HEK293 (cell line): ENCODE results near the gene ZBTB1.

Experiments used
- CTCF ChIA-PET: fragments of 350-600 bp; formaldehyde crosslinking; extraction: SDS; loops from one replicate; lab custom pipeline; 2021; ENCODE audit warnings: antibody characterized with exemption; lab: Yijun Ruan, JAX
- POLR2A ChIA-PET: fragments of 300-600 bp; formaldehyde crosslinking; extraction: SDS; loops from one replicate; lab custom pipeline; 2020; ENCODE audit warnings: antibody characterized with exemption, inconsistent platforms; lab: Yijun Ruan, JAX
- H3K27ac ChIP-seq: fragments of 200-500 bp; sonication (Bioruptor generic); 2 replicates; pipeline ENCODE4 v1.5.1; 2014; ENCODE audit warnings: low read depth, low read length, control low read depth, inconsistent platforms; ENCODE audit errors: extremely low read depth
- H3K36me3 ChIP-seq, 2 experiments: fragments of 200-500 bp in 1 of 2; sonication (Bioruptor generic) in 1 of 2; 1 replicate in 1 of 2; 2 replicates in 1 of 2; pipeline ENCODE4 v1.5.1; 2014 to 2017; ENCODE audit warnings: inconsistent platforms in 2 of 2, low read length in 2 of 2; ENCODE audit not compliant: control insufficient read depth in 2 of 2, insufficient read depth in 1 of 2
- H3K4me1 ChIP-seq: fragments of 200-500 bp; sonication (Bioruptor generic); 2 replicates; pipeline ENCODE4 v1.5.1; 2014; ENCODE audit warnings: mild to moderate bottlenecking, low read length, inconsistent platforms; ENCODE audit not compliant: control insufficient read depth, insufficient read depth
- H3K4me3 ChIP-seq: 2 replicates; pipeline ENCODE4 v1.5.1; 2011; ENCODE audit warnings: low read depth, mild to moderate bottlenecking, control low read depth, low read length, moderate library complexity
- H3K9me3 ChIP-seq: fragments of 200-500 bp; sonication (Bioruptor generic); 2 replicates; pipeline ENCODE4 v1.5.1; 2014; ENCODE audit warnings: low read depth, low read length, inconsistent platforms; ENCODE audit not compliant: control insufficient read depth, insufficient read depth
- BCL11A ChIP-seq: fragments of 450-650 bp; formaldehyde crosslinking; IDR thresholded peaks from 2 replicates; pipeline ENCODE4 v1.5.1; 2016; ENCODE audit warnings: low read depth, missing biosample characterization, missing genetic modification characterization
- GFI1B ChIP-seq: fragments of 450-650 bp; formaldehyde crosslinking; IDR thresholded peaks from 2 replicates; pipeline ENCODE4 v1.5.1; 2016; ENCODE audit warnings: missing biosample characterization, missing genetic modification characterization
- HOXA7 ChIP-seq: sonication (generic); formaldehyde crosslinking; IDR thresholded peaks from 2 replicates; pipeline ENCODE4 v1.8.1; 2022; ENCODE audit warnings: missing genetic modification reagents, borderline replicate concordance
- KLF8 ChIP-seq: fragments of 450-650 bp; formaldehyde crosslinking; IDR thresholded peaks from 2 replicates; pipeline ENCODE4 v1.5.1; 2016; ENCODE audit warnings: missing biosample characterization, missing genetic modification characterization
- MYNN ChIP-seq: fragments of 450-650 bp; formaldehyde crosslinking; IDR thresholded peaks from 2 replicates; pipeline ENCODE4 v1.5.1; 2016; ENCODE audit warnings: missing biosample characterization, missing genetic modification characterization, borderline replicate concordance
- SCRT2 ChIP-seq: fragments of 450-650 bp; formaldehyde crosslinking; IDR thresholded peaks from 2 replicates; pipeline ENCODE4 v1.5.1; 2016; ENCODE audit warnings: missing biosample characterization, missing genetic modification characterization
- ZIC2 ChIP-seq: fragments of 450-650 bp; formaldehyde crosslinking; IDR thresholded peaks from 2 replicates; pipeline ENCODE4 v1.5.1; 2016; ENCODE audit warnings: missing biosample characterization, missing genetic modification characterization
- ZNF133 ChIP-seq: fragments of 450-650 bp; formaldehyde crosslinking; IDR thresholded peaks from 2 replicates; pipeline ENCODE4 v1.5.1; 2016; ENCODE audit warnings: missing biosample characterization, missing genetic modification characterization
- ZNF169 ChIP-seq: fragments of 450-650 bp; formaldehyde crosslinking; IDR thresholded peaks from 2 replicates; pipeline ENCODE4 v1.5.1; 2016; ENCODE audit warnings: missing biosample characterization, missing genetic modification characterization
- ZNF19 ChIP-seq: fragments of 450-650 bp; formaldehyde crosslinking; IDR thresholded peaks from 2 replicates; pipeline ENCODE4; 2016; ENCODE audit warnings: missing biosample characterization, missing genetic modification characterization, low read depth
- ZNF202 ChIP-seq: fragments of 450-650 bp; formaldehyde crosslinking; IDR thresholded peaks from 2 replicates; pipeline ENCODE4 v1.5.1; 2016; ENCODE audit warnings: missing biosample characterization, missing genetic modification characterization, borderline replicate concordance
- ZNF23 ChIP-seq: fragments of 450-650 bp; formaldehyde crosslinking; IDR thresholded peaks from 2 replicates; pipeline ENCODE4 v1.5.1; 2016; ENCODE audit warnings: missing biosample characterization, missing genetic modification characterization, borderline replicate concordance
- ZNF548 ChIP-seq: fragments of 450-650 bp; formaldehyde crosslinking; IDR thresholded peaks from 2 replicates; pipeline ENCODE4 v1.5.1; 2016; ENCODE audit warnings: missing biosample characterization, missing genetic modification characterization
- ZNF623 ChIP-seq: fragments of 450-650 bp; formaldehyde crosslinking; IDR thresholded peaks from 2 replicates; pipeline ENCODE4 v1.5.1; 2016; ENCODE audit warnings: missing biosample characterization, missing genetic modification characterization
- ZNF664 ChIP-seq: fragments of 450-650 bp; formaldehyde crosslinking; IDR thresholded peaks from 2 replicates; pipeline ENCODE4 v1.5.1; 2016; ENCODE audit warnings: missing biosample characterization, missing genetic modification characterization
- ZNF843 ChIP-seq: fragments of 450-650 bp; formaldehyde crosslinking; IDR thresholded peaks from 2 replicates; pipeline ENCODE4 v1.5.1; 2016; ENCODE audit warnings: missing biosample characterization, missing genetic modification characterization
- ZSCAN30 ChIP-seq: fragments of 450-650 bp; IDR thresholded peaks from 2 replicates; pipeline ENCODE4 v1.5.1; 2018; ENCODE audit warnings: missing biosample characterization, mild to moderate bottlenecking, missing genetic modification characterization, moderate library complexity
- TF ChIP-seq, protein P1 (sequence below): fragments of 450-650 bp; formaldehyde crosslinking; IDR thresholded peaks from 2 replicates; pipeline ENCODE4 v1.5.1; 2016; ENCODE audit warnings: missing biosample characterization, missing genetic modification characterization, low read depth
- TF ChIP-seq, protein P2 (sequence below): fragments of 450-650 bp; formaldehyde crosslinking; IDR thresholded peaks from 2 replicates; pipeline ENCODE4 v1.5.1; 2016; ENCODE audit warnings: missing biosample characterization, missing genetic modification characterization
- TF ChIP-seq, protein P3 (sequence below): fragments of 450-650 bp; formaldehyde crosslinking; IDR thresholded peaks from 2 replicates; pipeline ENCODE4 v1.5.1; 2017; ENCODE audit warnings: missing biosample characterization, missing genetic modification characterization
- TF ChIP-seq, protein P4 (sequence below): fragments of 450-650 bp; formaldehyde crosslinking; IDR thresholded peaks from 2 replicates; pipeline ENCODE4 v1.5.1; 2016; ENCODE audit warnings: missing biosample characterization, missing genetic modification characterization, low read depth

Gene ZBTB1

DNA sequence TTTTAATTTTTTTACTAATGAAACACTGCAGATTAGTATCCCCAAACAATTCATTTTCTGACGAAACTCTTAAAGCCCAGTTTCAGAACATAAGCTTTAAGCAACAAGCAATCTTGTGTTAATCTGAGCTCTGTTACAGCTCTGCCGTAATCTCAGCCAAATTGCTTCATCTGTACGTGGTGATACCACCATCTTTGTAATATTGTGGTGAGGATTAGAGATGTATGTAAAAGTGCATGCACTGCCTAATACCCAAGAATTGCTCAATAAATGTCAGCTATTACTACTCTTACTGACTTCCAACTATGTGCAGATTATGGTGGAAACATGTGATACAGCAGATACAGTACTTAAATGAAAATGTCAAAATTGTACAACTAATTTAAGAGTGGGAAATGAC lies 37.5 kb upstream of the ZBTB1 start:
- ChIA-PET POLR2A (interaction anchor here (1.7 kb wide), 1 partner anchor 37 kb away, joined by 5 read pairs; the partner anchor contains the start of gene ZBTB1), CTCF (interaction anchor here (0.6 to 2.9 kb wide), 4 partner anchors 12 to 170 kb away, joined by 3 to 14 read pairs (median 7); no protein-coding TSS in a partner anchor)
- Histone ChIP-seq H3K4me3 (no peak overlapping the region), H3K27ac (no peak overlapping the region), H3K36me3 (peaks cover 0 to 12% of the 10 kb centered on the region in 2 experiments; a peak in 2 of 3 replicates), H3K9me3 (no peaks in the 10 kb centered on the region), H3K4me1 (peaks cover 10% of the 10 kb centered on the region; the same call in 1 of the 2 replicates)
- TF ChIP-seq KLF8 (tag by site-specific recombination): no peak
- TF ChIP-seq ZNF843: no peak
- no peak for TF ChIP-seq ZNF19 (tag by site-specific recombination)
- no peak for TF ChIP-seq ZNF23 (tag by site-specific recombination)
- TF ChIP-seq SCRT2 (tag by site-specific recombination): no peak
- TF ChIP-seq MYNN (tag by site-specific recombination): no peak
- TF ChIP-seq ZSCAN30: no peak
- no peak for TF ChIP-seq ZNF664

DNA sequence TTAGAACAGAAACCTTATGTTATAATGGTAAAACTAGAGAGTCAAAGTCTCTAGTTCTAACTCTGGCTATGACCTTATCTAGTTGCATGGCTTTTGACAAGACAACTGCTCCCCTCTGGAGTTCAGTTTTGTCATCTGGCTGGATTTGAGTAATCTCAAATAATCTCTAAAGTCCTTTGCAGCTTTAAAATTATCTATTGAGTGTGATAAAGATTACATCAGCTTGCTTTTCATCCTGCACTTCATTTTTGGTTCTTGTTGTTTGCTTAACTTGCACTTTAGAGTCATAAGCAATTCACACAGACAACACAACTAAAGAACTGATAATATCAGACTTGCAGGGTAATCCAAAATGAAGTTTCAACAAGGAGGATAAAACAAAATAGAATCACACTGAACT lies 37.0 kb upstream of the ZBTB1 start:
- TF ChIP-seq, protein P1, sequence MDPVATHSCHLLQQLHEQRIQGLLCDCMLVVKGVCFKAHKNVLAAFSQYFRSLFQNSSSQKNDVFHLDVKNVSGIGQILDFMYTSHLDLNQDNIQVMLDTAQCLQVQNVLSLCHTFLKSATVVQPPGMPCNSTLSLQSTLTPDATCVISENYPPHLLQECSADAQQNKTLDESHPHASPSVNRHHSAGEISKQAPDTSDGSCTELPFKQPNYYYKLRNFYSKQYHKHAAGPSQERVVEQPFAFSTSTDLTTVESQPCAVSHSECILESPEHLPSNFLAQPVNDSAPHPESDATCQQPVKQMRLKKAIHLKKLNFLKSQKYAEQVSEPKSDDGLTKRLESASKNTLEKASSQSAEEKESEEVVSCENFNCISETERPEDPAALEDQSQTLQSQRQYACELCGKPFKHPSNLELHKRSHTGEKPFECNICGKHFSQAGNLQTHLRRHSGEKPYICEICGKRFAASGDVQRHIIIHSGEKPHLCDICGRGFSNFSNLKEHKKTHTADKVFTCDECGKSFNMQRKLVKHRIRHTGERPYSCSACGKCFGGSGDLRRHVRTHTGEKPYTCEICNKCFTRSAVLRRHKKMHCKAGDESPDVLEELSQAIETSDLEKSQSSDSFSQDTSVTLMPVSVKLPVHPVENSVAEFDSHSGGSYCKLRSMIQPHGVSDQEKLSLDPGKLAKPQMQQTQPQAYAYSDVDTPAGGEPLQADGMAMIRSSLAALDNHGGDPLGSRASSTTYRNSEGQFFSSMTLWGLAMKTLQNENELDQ (tag by site-specific recombination): no peak
- TF ChIP-seq, all 188 proteins: peak for 0
- Histone ChIP-seq H3K9me3 (no peaks in the 10 kb centered on the region), H3K4me3 (no peak overlapping the region), H3K27ac (no peak overlapping the region), H3K36me3 (peaks cover 0 to 8% of the 10 kb centered on the region in 2 experiments; a peak in 2 of 3 replicates), H3K4me1 (peaks cover 10% of the 10 kb centered on the region; the same call in 1 of the 2 replicates)
- ChIA-PET CTCF (interaction anchor here (0.6 to 2.9 kb wide), 4 partner anchors 11 to 51 kb away, joined by 3 to 14 read pairs (median 7); no protein-coding TSS in a partner anchor), POLR2A (interaction anchor here (1.7 kb wide), 1 partner anchor 37 kb away, joined by 5 read pairs; the partner anchor contains the start of gene ZBTB1)

DNA sequence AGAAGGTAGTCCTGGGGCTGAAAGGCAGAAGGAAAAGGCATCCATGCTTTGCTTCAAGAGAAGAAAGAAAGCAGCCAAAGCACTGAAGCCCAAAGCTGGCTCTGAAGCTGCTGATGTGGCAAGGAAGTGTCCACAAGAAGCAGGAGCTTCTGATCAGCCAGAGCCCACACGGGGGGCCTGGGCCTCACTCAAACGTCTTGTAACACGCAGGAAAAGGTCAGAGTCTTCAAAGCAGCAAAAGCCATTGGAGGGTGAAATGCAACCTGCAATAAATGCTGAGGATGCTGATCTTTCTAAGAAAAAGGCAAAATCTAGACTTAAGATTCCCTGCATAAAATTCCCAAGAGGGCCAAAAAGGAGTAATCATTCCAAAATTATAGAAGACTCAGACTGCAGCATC lies 36.1 kb upstream of the ZBTB1 start:
- ChIA-PET CTCF (interaction anchor here (1.0 kb wide), 1 partner anchor 125 kb away, joined by 4 read pairs; no protein-coding TSS in a partner anchor), POLR2A (interaction anchor here (0.6 kb wide), 1 partner anchor 191 kb away, joined by 3 read pairs; no protein-coding TSS in a partner anchor)
- Histone ChIP-seq H3K4me3 (no peak overlapping the region), H3K27ac (no peak overlapping the region)
- TF ChIP-seq, protein P2, sequence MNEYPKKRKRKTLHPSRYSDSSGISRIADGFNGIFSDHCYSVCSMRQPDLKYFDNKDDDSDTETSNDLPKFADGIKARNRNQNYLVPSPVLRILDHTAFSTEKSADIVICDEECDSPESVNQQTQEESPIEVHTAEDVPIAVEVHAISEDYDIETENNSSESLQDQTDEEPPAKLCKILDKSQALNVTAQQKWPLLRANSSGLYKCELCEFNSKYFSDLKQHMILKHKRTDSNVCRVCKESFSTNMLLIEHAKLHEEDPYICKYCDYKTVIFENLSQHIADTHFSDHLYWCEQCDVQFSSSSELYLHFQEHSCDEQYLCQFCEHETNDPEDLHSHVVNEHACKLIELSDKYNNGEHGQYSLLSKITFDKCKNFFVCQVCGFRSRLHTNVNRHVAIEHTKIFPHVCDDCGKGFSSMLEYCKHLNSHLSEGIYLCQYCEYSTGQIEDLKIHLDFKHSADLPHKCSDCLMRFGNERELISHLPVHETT (tag by site-specific recombination): no peak
- no peak for TF ChIP-seq ZNF623 (tag by site-specific recombination)
- no peak for TF ChIP-seq BCL11A
- no peak for TF ChIP-seq ZNF133 (tag by site-specific recombination)
- no peak for TF ChIP-seq GFI1B
- TF ChIP-seq, protein P3, sequence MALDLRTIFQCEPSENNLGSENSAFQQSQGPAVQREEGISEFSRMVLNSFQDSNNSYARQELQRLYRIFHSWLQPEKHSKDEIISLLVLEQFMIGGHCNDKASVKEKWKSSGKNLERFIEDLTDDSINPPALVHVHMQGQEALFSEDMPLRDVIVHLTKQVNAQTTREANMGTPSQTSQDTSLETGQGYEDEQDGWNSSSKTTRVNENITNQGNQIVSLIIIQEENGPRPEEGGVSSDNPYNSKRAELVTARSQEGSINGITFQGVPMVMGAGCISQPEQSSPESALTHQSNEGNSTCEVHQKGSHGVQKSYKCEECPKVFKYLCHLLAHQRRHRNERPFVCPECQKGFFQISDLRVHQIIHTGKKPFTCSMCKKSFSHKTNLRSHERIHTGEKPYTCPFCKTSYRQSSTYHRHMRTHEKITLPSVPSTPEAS (tag by site-specific recombination): no peak
- TF ChIP-seq ZIC2 (tag by site-specific recombination): no peak
- no peak for TF ChIP-seq HOXA7 (CRISPR knock-in tag)
- no peak for TF ChIP-seq ZNF548 (tag by site-specific recombination)
- TF ChIP-seq ZNF202 (tag by site-specific recombination): no peak
- no peak for TF ChIP-seq ZNF169
- TF ChIP-seq, protein P4, sequence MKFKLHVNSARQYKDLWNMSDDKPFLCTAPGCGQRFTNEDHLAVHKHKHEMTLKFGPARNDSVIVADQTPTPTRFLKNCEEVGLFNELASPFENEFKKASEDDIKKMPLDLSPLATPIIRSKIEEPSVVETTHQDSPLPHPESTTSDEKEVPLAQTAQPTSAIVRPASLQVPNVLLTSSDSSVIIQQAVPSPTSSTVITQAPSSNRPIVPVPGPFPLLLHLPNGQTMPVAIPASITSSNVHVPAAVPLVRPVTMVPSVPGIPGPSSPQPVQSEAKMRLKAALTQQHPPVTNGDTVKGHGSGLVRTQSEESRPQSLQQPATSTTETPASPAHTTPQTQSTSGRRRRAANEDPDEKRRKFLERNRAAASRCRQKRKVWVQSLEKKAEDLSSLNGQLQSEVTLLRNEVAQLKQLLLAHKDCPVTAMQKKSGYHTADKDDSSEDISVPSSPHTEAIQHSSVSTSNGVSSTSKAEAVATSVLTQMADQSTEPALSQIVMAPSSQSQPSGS: no peak
- TF ChIP-seq, all 188 proteins: peak for 0
- Histone ChIP-seq H3K4me1 (peaks cover 12% of the 10 kb centered on the region; the same call in 1 of the 2 replicates), H3K36me3 (no peaks in the 10 kb centered on the region; a peak in 1 of 3 replicates), H3K9me3 (no peaks in the 10 kb centered on the region)
